ENCODE data around the gene REC8. TPM values are rescaled to one million over a fixed set of nuclear protein-coding genes. Genes with fewer than 3 reads are reported as not detected.

The REC8 gene
- total RNA-seq, 4 donors from 2014 or later = 2.5 to 17.2 (median 10.2) TPM

DNA sequence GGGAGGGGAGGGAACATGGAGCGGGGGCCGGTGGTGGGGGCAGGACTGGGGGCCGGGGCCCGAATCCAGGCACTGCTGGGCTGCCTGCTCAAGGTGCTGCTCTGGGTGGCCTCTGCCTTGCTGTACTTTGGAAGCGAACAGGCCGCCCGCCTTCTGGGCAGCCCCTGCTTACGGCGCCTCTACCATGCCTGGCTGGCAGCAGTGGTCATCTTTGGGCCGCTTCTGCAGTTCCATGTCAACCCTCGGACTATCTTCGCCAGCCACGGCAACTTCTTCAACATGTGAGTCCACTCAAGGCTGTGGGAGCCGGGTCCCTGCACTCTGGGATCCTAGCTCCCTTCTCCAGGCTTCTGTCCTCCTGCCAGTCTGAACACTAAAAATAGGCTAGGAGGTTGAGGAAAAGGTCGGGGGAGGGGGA, 40.3 kb upstream of the REC8 start:
- TF ChIP-seq CTCF (IDR thresholded peaks at IDR 0.05) (no peak), POLR2A (IDR thresholded peaks at IDR 0.05) (no peak), POLR2AphosphoS5 (IDR thresholded peaks at IDR 0.05) (no peak), EP300 (IDR thresholded peaks at IDR 0.05) (no peak)
- 89% methylated on average over 9 of the region's 15 CpGs for WGBS
- Histone ChIP-seq H3K4me1 (peaks cover 19% of the 10 kb centered on the region), H3K36me3 (no peaks in the 10 kb centered on the region), H3K4me3 (no peak overlapping the region), H3K9me3 (no peaks in the 10 kb centered on the region), H3K27me3 (no peaks in the 10 kb centered on the region), H3K27ac (peak overlapping the region; percentile 24)
- DNase-seq (ENCODE audit: low spot score in 2 of 2) = no peak

DNA sequence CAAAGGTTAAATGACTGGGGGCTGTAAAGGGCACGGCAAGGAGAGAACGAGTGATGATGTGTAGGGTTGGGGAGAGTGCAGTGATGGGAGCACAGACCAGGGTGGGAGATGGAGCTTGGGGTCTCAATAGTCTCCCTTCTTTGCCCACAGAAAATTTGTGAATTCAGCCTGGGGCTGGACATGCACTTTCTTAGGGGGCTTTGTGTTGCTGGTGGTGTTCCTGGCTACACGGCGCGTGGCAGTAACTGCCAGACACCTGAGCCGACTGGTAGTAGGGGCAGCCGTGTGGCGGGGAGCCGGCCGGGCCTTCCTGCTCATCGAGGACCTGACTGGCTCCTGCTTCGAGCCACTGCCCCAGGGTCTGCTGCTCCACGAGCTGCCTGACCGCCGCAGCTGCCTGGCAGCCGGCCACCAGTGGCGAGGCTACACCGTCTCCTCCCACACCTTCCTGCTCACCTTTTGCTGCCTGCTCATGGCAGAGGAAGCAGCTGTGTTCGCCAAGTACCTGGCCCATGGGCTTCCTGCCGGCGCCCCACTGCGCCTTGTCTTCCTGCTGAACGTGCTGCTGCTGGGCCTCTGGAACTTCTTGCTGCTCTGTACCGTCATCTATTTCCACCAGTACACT, 39.7 kb upstream of the REC8 start:
- WGBS = 53% methylated on average over 14 of the region's 24 CpGs
- Histone ChIP-seq H3K36me3 (no peaks in the 10 kb centered on the region), H3K27me3 (no peaks in the 10 kb centered on the region), H3K9me3 (no peaks in the 10 kb centered on the region), H3K4me1 (peaks cover 25% of the 10 kb centered on the region), H3K27ac (peak overlapping the region; percentile 44), H3K4me3 (no peak overlapping the region)
- no peak for DNase-seq (ENCODE audit: low spot score in 2 of 2)
- TF ChIP-seq POLR2AphosphoS5 (IDR thresholded peaks at IDR 0.05) = no peak
- TF ChIP-seq CTCF (IDR thresholded peaks at IDR 0.05) = no peak
- no peak for TF ChIP-seq EP300 (IDR thresholded peaks at IDR 0.05)
- TF ChIP-seq POLR2A (IDR thresholded peaks at IDR 0.05) = no peak

GRCh38 chr14:24132976-24133375, 38.9 kb upstream of the REC8 start:
- Histone ChIP-seq H3K36me3 (peaks cover 6% of the 10 kb centered on the region), H3K4me3 (no peak overlapping the region), H3K9me3 (no peaks in the 10 kb centered on the region), H3K4me1 (peaks cover 33% of the 10 kb centered on the region), H3K27me3 (no peaks in the 10 kb centered on the region), H3K27ac (no peak overlapping the region)
- DNase-seq (ENCODE audit: low spot score in 2 of 2) = no peak
- TF ChIP-seq CTCF (IDR thresholded peaks at IDR 0.05) (no peak), EP300 (IDR thresholded peaks at IDR 0.05) (no peak)
- WGBS = 94% methylated on average over 2 of the region's 2 CpGs

GRCh38 chr14:24133735-24134134, 38.1 kb upstream of the REC8 start:
- 100% methylated on average over 1 of the region's 1 CpG for WGBS
- TF ChIP-seq EP300 (IDR thresholded peaks at IDR 0.05) (no peak), POLR2A (IDR thresholded peaks at IDR 0.05) (no peak), POLR2AphosphoS5 (IDR thresholded peaks at IDR 0.05) (no peak), CTCF (IDR thresholded peaks at IDR 0.05) (no peak)
- no peak overlapping the region for H3K4me3 ChIP-seq

GRCh38 chr14:24135584-24135833, 36.4 kb upstream of the REC8 start:
- TF ChIP-seq POLR2A (IDR thresholded peaks at IDR 0.05) = no peak
- Histone ChIP-seq H3K9me3 (no peaks in the 10 kb centered on the region), H3K27me3 (no peaks in the 10 kb centered on the region), H3K36me3 (peaks cover 22% of the 10 kb centered on the region), H3K27ac (peak overlapping the region; percentile 93), H3K4me1 (peaks cover 52% of the 10 kb centered on the region), H3K4me3 (peak overlapping the region; percentile 99)
- DNase-seq (ENCODE audit: low spot score in 2 of 2) = no peak
- 7% methylated on average over 9 of the region's 9 CpGs for WGBS

More at GRCh38 chr14:24133735-24134134, 38.1 kb upstream of the REC8 start:
- peaks cover 13% of the 10 kb centered on the region for H3K36me3 ChIP-seq
- no peak overlapping the region for H3K27ac ChIP-seq
- no peaks in the 10 kb centered on the region for H3K27me3 ChIP-seq
- peaks cover 34% of the 10 kb centered on the region for H3K4me1 ChIP-seq
- no peaks in the 10 kb centered on the region for H3K9me3 ChIP-seq
- DNase-seq (ENCODE audit: low spot score in 2 of 2) = no peak

Data from suprapubic skin (tissue), 4 donors.